Stomach (tissue), 9 donors: ENCODE results near the gene CELSR1. TPM values are rescaled to one million over a fixed set of nuclear protein-coding genes. Genes with fewer than 3 reads are reported as not detected.

Experiments used
- DNase-seq, 2 donors: peaks; one replicate each; pipeline versions ENCODE4 v3.0.0 to v3.0.0-alpha.2; 2013 to 2019
- H3K27ac ChIP-seq, 5 donors: fragments of 200-600 bp in 4 of 5; sonication (generic) in 4 of 5; one replicate each; pipeline ENCODE4 v1.5.1; 2013 to 2019; ENCODE audit warnings: mild to moderate bottlenecking in 1 of 5, moderate library complexity in 1 of 5
- H3K27me3 ChIP-seq, 3 donors: fragments of 200-600 bp; sonication (generic); one replicate each; pipeline ENCODE4 v1.5.1; 2017 to 2019; ENCODE audit warnings: mixed run types in 1 of 3
- H3K36me3 ChIP-seq, 4 donors: fragments of 200-600 bp; sonication (generic); 1 replicate in 3 of 4; 2 replicates in 1 of 4; pipeline ENCODE4 v1.5.1; 2016 to 2019
- H3K4me1 ChIP-seq, 4 donors: fragments of 200-600 bp; sonication (generic); one replicate each; pipeline ENCODE4 v1.5.1; 2016 to 2019
- H3K4me3 ChIP-seq, 4 donors: fragments of 200-600 bp; sonication (generic) in 3 of 4; one replicate each; pipeline ENCODE4 v1.5.1; 2016 to 2019; ENCODE audit warnings: mild to moderate bottlenecking in 1 of 4
- H3K9me3 ChIP-seq, 4 donors: fragments of 200-600 bp; sonication (generic); one replicate each; pipeline ENCODE4 v1.5.1; 2016 to 2019
- CTCF ChIP-seq, 7 experiments: fragments of 450-650 bp in 4 of 7; fragments of 200-600 bp in 3 of 7; sonication (generic) in 3 of 7; IDR thresholded peaks; one replicate each; pipeline ENCODE4 v1.5.1; 2016 to 2019; ENCODE audit warnings: antibody characterized with exemption in 7 of 7, control low read depth in 2 of 7, mild to moderate bottlenecking in 1 of 7
- EP300 ChIP-seq: sonication (generic); formaldehyde crosslinking; IDR thresholded peaks from one replicate; pipeline ENCODE4 v1.6.1; 2017; ENCODE audit warnings: antibody characterized with exemption
- POLR2A ChIP-seq, 4 donors: fragments of 450-650 bp; IDR thresholded peaks; one replicate each; pipeline ENCODE4 v1.6.1; 2016; ENCODE audit warnings: antibody characterized with exemption in 4 of 4, control low read depth in 2 of 4, mild to moderate bottlenecking in 1 of 4, moderate library complexity in 1 of 4
- POLR2AphosphoS5 ChIP-seq, 3 donors: sonication (generic); formaldehyde crosslinking; IDR thresholded peaks; one replicate each; pipeline ENCODE4 v1.6.1; 2016; ENCODE audit warnings: antibody characterized with exemption in 3 of 3
- WGBS, 5 donors: extraction: QIAGEN DNeasy Blood & Tissue Kit in 3 of 5; methylation state at CpG; one replicate each; pipeline versions ENCODE4 v1.1.5 to v1.1.7; 2013 to 2018; 5-methylcytosine and 5-hydroxymethylcytosine counted together
- intact Hi-C: fragments of 100-400 bp; cut with DNase I; formaldehyde crosslinking; loops from one replicate; pipeline ENCODE4 v1.15.1; 2023; ENCODE audit warnings: low total_unique reads
- polyA plus RNA-seq, 3 donors: library from polyadenylated mRNA; stranded (reverse); fragments of 200-250 nt; gene quantifications; one replicate each; pipeline ENCODE4 v1.2.3, GENCODE V29; 2013
- total RNA-seq, 5 donors: library from RNA; depleted of rRNA; stranded (reverse); fragments of >200 nt; gene quantifications; one replicate each; pipeline versions ENCODE4 v1.1.0 to v1.2.3, GENCODE V29; 2014 to 2016
- donor health status: healthy with polysubstance abuse.
- donor health status: Bipolar disorder and iron deficiency.
- donor health status: healthy.

The CELSR1 gene
- total and polyA plus RNA-seq, 8 donors, result 0.29 to 78.2 (median 13.4) TPM

- Histone ChIP-seq H3K36me3 (no peaks in the 10 kb centered on the region), H3K4me1 (peaks cover 51 to 65% (median 57%) of the 10 kb centered on the region in 4 donors), H3K4me3 (no peak overlapping the region), H3K27me3 (peaks cover 0 to 14% (median 0%) of the 10 kb centered on the region in 3 donors), H3K27ac (peak overlapping the region; percentile 79 to 88 (median 84)), H3K9me3 (peaks cover 5 to 10% (median 7%) of the 10 kb centered on the region in 4 donors)
- WGBS, 5 donors, result 36 to 65% (median 42%) methylated on average over 18 to 22 of the region's 22 CpGs
- intact Hi-C loops, result no loop called here
- no peak for TF ChIP-seq EP300
- no peak for TF ChIP-seq POLR2AphosphoS5 (IDR thresholded peaks at IDR 0.05)
- no peak for TF ChIP-seq POLR2A (IDR thresholded peaks at IDR 0.05)
- no peak for TF ChIP-seq CTCF (IDR thresholded peaks at IDR 0.05)
- DNase-seq, result no peak
Measured at GRCh38 chr22:46378426-46379065, 158.9 kb downstream of the CELSR1 start.

DNA sequence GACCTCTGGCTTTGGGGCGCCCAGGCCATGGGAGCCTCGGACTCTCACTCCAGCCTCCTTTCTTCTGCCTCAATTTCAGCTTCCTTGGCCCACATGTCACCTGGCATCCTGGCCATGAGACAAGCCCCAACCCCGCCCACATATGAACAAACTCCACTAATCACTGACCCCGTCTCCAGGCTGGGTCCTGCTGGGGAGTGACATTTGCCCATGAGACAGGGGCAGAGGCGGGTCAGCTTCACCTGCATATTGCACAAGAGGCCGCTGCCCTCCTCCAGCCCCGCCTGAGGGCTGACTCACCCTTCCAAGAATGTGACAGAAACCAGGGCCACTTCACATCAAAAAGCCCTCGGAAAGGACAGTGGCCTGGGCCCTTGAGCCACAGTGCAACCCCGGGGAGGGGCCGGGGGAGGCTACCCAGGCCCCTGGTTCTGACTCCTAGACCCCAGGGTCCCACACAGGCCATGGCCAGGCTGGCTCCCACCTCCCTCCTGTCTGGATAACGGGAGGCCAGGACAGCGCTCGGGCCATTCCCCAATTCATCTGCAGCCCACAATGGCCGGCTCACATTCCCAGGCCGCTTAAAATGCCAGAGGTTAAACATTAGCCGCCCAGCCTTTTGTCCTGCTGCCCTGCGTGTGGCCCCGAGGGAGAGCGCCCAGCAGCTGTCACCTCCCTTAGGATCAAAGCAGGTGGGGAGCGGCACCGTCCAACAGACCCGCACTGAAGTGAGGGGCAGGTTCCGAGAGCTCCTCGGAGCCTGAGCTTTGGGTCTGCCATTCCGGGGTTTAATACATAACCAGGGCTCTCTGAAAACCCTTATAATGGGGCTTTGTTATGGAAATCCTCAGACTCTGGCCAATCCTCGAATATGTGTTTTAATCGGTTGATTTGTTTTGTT lies 159.6 kb downstream of the CELSR1 start:
- H3K4me3 ChIP-seq, result no peak overlapping the region
- H3K36me3 ChIP-seq, result no peaks in the 10 kb centered on the region
- H3K27me3 ChIP-seq, result peaks cover 0 to 22% (median 0%) of the 10 kb centered on the region in 3 donors
- 30 to 62% (median 52%) methylated on average over 13 to 27 of the region's 27 CpGs for WGBS, 5 donors
- H3K27ac ChIP-seq, result peak overlapping the region; percentile 79 to 88 (median 84)
- H3K4me1 ChIP-seq, result peaks cover 58 to 73% (median 63%) of the 10 kb centered on the region in 4 donors
- peaks cover 5 to 10% (median 7%) of the 10 kb centered on the region in 4 donors for H3K9me3 ChIP-seq
- TF ChIP-seq POLR2A (IDR thresholded peaks at IDR 0.05) (no peak), EP300 (no peak), POLR2AphosphoS5 (IDR thresholded peaks at IDR 0.05) (peak in 2 of 3 donors; percentile 27 to 77), CTCF (IDR thresholded peaks at IDR 0.05) (no peak)
- intact Hi-C loops, result no loop called here
- DNase-seq, result peak; percentile 88 to 91

GRCh38 chr22:46376908-46377524 lies 160.4 kb downstream of the CELSR1 start:
- intact Hi-C loops, result no loop called here
- peaks cover 5 to 10% (median 7%) of the 10 kb centered on the region in 4 donors for H3K9me3 ChIP-seq
- peak overlapping the region; percentile 79 to 88 (median 84) for H3K27ac ChIP-seq
- no peak overlapping the region for H3K4me3 ChIP-seq
- H3K27me3 ChIP-seq, result peaks cover 0 to 24% (median 0%) of the 10 kb centered on the region in 3 donors
- TF ChIP-seq POLR2A (IDR thresholded peaks at IDR 0.05) (no peak), CTCF (IDR thresholded peaks at IDR 0.05) (no peak), EP300 (no peak), POLR2AphosphoS5 (IDR thresholded peaks at IDR 0.05) (no peak)
- H3K4me1 ChIP-seq, result peaks cover 59 to 74% (median 66%) of the 10 kb centered on the region in 4 donors
- no peaks in the 10 kb centered on the region for H3K36me3 ChIP-seq
- 61 to 74% (median 68%) methylated on average over 19 of the region's 19 CpGs for WGBS, 5 donors
- DNase-seq, result no peak

GRCh38 chr22:46376111-46376510 lies 161.3 kb downstream of the CELSR1 start:
- Histone ChIP-seq H3K36me3 (no peaks in the 10 kb centered on the region), H3K27ac (peak overlapping the region in 4 of 5 donors; percentile 82 to 88 (median 84)), H3K4me1 (peaks cover 57 to 73% (median 67%) of the 10 kb centered on the region in 4 donors), H3K9me3 (peaks cover 5 to 10% (median 7%) of the 10 kb centered on the region in 4 donors), H3K27me3 (peaks cover 0 to 24% (median 0%) of the 10 kb centered on the region in 3 donors), H3K4me3 (no peak overlapping the region)
- no peak for DNase-seq
- intact Hi-C loops, result no loop called here
- TF ChIP-seq CTCF (IDR thresholded peaks at IDR 0.05) (no peak), POLR2AphosphoS5 (IDR thresholded peaks at IDR 0.05) (no peak), EP300 (no peak), POLR2A (IDR thresholded peaks at IDR 0.05) (no peak)
- WGBS, 5 donors, result 90 to 99% (median 96%) methylated on average over 3 of the region's 3 CpGs
